HepG2 (cell line): ENCODE data around the gene DHX16. TPM values are rescaled to one million over a fixed set of nuclear protein-coding genes. Genes with fewer than 3 reads are reported as not detected.

Source experiments
- BHLHE40 ChIP-seq: IDR thresholded peaks from 2 replicates; pipeline ENCODE4 v1.6.1; 2011; ENCODE audit warnings: low read length, improper control_type of control experiment
- CC2D1A ChIP-seq: sonication (generic); formaldehyde crosslinking; IDR thresholded peaks from 2 replicates; pipeline ENCODE4 v1.8.1; 2023; ENCODE audit warnings: mild to moderate bottlenecking, missing genetic modification reagents
- CENPT ChIP-seq: sonication (generic); formaldehyde crosslinking; IDR thresholded peaks from 2 replicates; pipeline ENCODE4 v1.8.0; 2022; ENCODE audit warnings: low read depth, mild to moderate bottlenecking, moderate library complexity, missing genetic modification reagents
- ERF ChIP-seq: IDR thresholded peaks from 2 replicates; pipeline ENCODE4 v1.6.1; 2018; ENCODE audit warnings: missing biosample characterization, missing genetic modification reagents
- KDM4B ChIP-seq: sonication (generic); formaldehyde crosslinking; IDR thresholded peaks from 2 replicates; pipeline ENCODE4 v1.4.0; 2020; ENCODE audit warnings: missing genetic modification reagents
- PHF21A ChIP-seq: sonication (generic); formaldehyde crosslinking; IDR thresholded peaks from 2 replicates; pipeline ENCODE4 v1.5.0; 2020; ENCODE audit warnings: mild to moderate bottlenecking, missing genetic modification reagents
- PHF5A ChIP-seq: IDR thresholded peaks from one replicate; pipeline ENCODE4 v1.6.1; 2018; ENCODE audit warnings: low read depth, missing genetic modification reagents; ENCODE audit not compliant: unreplicated experiment
- PPARG ChIP-seq: conservative IDR thresholded peaks from 2 replicates; pipeline ENCODE4 v1.6.1; 2016; ENCODE audit warnings: missing biosample characterization, missing genetic modification reagents
- SIX1 ChIP-seq: sonication (generic); formaldehyde crosslinking; IDR thresholded peaks from 2 replicates; pipeline ENCODE4 v1.4.0; 2020; ENCODE audit warnings: missing genetic modification reagents, borderline replicate concordance
- ZC3H13 ChIP-seq: sonication (generic); formaldehyde crosslinking; IDR thresholded peaks from 2 replicates; pipeline ENCODE4 v1.8.1; 2023; ENCODE audit warnings: mild to moderate bottlenecking, missing genetic modification reagents, moderate library complexity
- polyA plus RNA-seq, 8 experiments: library from polyadenylated mRNA; depleted of rRNA in 3 of 8; stranded (reverse) in 7 of 8; unstranded in 1 of 8; fragments of >200 nt; fragmentation: Illumina TruSeq in 4 of 8; extraction: Trizol in 4 of 8; gene quantifications; 2 replicates each; pipeline versions ENCODE4 v1.2.1 to v1.2.3, GENCODE V29; 2011 to 2016; ENCODE audit warnings: low read depth in 4 of 8, missing spikeins in 1 of 8, mixed read lengths in 1 of 8; ENCODE audit not compliant: insufficient read depth in 1 of 8
- total RNA-seq, 5 experiments: library from RNA; depleted of rRNA; stranded (reverse); fragments of >200 nt; fragmentation: Illumina TruSeq; extraction: Trizol; gene quantifications; 2 replicates each; pipeline ENCODE4 v1.2.3, GENCODE V29; 2016; ENCODE audit warnings: low read depth in 1 of 5
- TF ChIP-seq, protein P1 (sequence below): sonication (generic); formaldehyde crosslinking; IDR thresholded peaks from 2 replicates; pipeline ENCODE4 v1.8.1; 2023; ENCODE audit warnings: mild to moderate bottlenecking, moderate library complexity, missing genetic modification reagents
- TF ChIP-seq, protein P2 (sequence below): IDR thresholded peaks from 2 replicates; pipeline ENCODE4 v1.6.1; 2016; ENCODE audit warnings: low read depth
- TF ChIP-seq, protein P3 (sequence below): IDR thresholded peaks from 2 replicates; pipeline ENCODE4 v1.6.1; 2012; ENCODE audit warnings: low read length, improper control_type of control experiment
- TF ChIP-seq, protein P4 (sequence below): IDR thresholded peaks from 2 replicates; pipeline ENCODE4 v1.6.1; 2012; ENCODE audit warnings: low read depth, low read length, improper control_type of control experiment

The DHX16 gene
- total and polyA plus RNA-seq, 2 of the 13 experiments (the other 11 are each of a cell fraction or from before 2014, with no cell fraction given), result 57.0 to 58.5 TPM

DNA sequence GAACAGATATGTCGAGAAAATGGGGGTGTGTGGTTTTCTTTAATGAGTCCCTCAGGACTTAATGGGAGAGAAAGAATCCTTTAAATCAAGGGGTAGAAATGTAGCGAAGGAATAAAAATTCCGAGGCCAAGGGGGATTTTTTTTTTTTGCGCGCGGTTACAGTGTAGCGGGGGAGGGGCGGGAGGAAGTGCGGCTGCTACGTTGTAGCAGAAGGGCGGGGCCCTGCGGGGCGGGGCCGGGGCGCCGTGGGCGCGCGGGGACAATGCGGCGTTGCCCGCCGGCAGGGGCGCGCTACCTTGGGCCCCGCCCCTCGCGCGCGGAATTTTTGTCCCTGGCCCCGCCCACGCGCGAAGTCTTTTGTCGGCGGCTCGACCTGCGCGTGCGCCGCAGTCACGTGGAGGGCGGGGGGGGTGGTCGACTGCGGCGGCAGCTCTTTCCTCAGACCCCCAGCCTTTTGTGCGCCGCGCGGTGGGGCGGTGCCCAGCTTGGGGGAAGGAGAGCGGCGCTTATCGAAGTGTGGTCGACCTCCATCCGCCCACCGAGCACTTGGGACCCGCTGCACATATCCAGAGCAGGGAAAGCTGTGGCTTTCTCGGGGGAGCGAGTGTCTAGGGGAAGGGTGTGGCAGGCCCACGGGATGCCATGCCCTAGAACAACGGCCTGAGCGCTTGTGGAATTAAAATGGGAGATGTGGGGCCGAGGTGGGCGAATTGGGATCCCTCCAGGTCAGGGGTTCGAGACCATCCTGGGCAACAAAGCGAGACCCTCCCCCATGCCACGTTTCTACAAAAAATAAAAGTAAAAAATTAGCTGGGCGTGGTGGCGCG lies 48.6 kb upstream of the DHX16 start (continued):
- TF ChIP-seq, protein P1, sequence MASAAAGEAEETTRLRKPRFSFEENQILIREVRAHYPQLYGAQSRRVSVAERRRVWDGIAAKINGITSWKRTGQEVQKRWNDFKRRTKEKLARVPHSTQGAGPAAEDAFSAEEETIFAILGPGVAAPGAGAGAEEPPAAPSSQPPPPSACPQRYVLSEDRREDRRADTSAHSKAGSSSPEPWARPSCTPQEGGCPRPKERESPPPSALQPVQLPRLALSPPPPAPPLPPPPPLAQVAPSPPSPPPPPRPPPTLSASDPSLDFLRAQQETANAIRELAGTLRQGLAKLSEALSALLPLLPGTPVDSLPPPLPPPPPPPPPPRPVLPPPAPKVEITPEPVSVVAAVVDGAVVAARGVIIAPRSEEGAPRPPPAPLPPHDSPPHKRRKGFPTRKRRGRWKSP (CRISPR knock-in tag), result peak; percentile 31; the same call in 1 of the 2 replicates
- TF ChIP-seq BHLHE40, result peak; percentile 94
- TF ChIP-seq CC2D1A (CRISPR knock-in tag), result no peak
- peak; percentile 63; the same call in 1 of the 2 replicates for TF ChIP-seq ERF (CRISPR knock-in tag)
- TF ChIP-seq SIX1 (CRISPR knock-in tag), result no peak
- TF ChIP-seq, protein P2, sequence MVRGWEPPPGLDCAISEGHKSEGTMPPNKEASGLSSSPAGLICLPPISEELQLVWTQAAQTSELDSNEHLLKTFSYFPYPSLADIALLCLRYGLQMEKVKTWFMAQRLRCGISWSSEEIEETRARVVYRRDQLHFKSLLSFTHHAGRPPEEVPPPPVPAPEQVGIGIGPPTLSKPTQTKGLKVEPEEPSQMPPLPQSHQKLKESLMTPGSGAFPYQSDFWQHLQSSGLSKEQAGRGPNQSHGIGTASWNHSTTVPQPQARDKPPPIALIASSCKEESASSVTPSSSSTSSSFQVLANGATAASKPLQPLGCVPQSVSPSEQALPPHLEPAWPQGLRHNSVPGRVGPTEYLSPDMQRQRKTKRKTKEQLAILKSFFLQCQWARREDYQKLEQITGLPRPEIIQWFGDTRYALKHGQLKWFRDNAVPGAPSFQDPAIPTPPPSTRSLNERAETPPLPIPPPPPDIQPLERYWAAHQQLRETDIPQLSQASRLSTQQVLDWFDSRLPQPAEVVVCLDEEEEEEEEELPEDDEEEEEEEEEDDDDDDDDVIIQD, result no peak
- no peak for TF ChIP-seq PHF21A (CRISPR knock-in tag)
- peak; percentile 43; the same call in 1 of the 2 replicates for TF ChIP-seq KDM4B (CRISPR knock-in tag)
- TF ChIP-seq, protein P3, sequence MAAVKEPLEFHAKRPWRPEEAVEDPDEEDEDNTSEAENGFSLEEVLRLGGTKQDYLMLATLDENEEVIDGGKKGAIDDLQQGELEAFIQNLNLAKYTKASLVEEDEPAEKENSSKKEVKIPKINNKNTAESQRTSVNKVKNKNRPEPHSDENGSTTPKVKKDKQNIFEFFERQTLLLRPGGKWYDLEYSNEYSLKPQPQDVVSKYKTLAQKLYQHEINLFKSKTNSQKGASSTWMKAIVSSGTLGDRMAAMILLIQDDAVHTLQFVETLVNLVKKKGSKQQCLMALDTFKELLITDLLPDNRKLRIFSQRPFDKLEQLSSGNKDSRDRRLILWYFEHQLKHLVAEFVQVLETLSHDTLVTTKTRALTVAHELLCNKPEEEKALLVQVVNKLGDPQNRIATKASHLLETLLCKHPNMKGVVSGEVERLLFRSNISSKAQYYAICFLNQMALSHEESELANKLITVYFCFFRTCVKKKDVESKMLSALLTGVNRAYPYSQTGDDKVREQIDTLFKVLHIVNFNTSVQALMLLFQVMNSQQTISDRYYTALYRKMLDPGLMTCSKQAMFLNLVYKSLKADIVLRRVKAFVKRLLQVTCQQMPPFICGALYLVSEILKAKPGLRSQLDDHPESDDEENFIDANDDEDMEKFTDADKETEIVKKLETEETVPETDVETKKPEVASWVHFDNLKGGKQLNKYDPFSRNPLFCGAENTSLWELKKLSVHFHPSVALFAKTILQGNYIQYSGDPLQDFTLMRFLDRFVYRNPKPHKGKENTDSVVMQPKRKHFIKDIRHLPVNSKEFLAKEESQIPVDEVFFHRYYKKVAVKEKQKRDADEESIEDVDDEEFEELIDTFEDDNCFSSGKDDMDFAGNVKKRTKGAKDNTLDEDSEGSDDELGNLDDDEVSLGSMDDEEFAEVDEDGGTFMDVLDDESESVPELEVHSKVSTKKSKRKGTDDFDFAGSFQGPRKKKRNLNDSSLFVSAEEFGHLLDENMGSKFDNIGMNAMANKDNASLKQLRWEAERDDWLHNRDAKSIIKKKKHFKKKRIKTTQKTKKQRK, result no peak
- TF ChIP-seq PHF5A (CRISPR knock-in tag), result peak; percentile 88
- TF ChIP-seq, protein P4, sequence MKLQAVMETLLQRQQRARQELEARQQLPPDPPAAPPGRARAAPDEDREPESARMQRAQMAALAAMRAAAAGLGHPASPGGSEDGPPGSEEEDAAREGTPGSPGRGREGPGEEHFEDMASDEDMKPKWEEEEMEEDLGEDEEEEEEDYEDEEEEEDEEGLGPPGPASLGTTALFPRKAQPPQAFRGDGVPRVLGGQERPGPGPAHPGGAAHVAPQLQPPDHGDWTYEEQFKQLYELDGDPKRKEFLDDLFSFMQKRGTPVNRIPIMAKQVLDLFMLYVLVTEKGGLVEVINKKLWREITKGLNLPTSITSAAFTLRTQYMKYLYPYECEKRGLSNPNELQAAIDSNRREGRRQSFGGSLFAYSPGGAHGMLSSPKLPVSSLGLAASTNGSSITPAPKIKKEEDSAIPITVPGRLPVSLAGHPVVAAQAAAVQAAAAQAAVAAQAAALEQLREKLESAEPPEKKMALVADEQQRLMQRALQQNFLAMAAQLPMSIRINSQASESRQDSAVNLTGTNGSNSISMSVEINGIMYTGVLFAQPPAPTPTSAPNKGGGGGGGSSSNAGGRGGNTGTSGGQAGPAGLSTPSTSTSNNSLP, result peak; percentile 35; the same call in 1 of the 2 replicates
- TF ChIP-seq CENPT, result peak; percentile 53; the same call in 1 of the 2 replicates
- no peak for TF ChIP-seq PPARG (CRISPR knock-in tag)
- TF ChIP-seq ZC3H13 (CRISPR knock-in tag), result peak; percentile 79; the same call in 1 of the 2 replicates
